Calu3 (cell line): Measurements from ENCODE around the gene C6orf52. TPM values are rescaled to one million over a fixed set of nuclear protein-coding genes. Genes with fewer than 3 reads are reported as not detected.

Experiments
- BruUV-seq: library from RNA; stranded (reverse); fragments of 400-500 nt; replicated peaks from 2 replicates; lab custom pipeline; 2021; lab: Mats Ljungman, UMichigan
- CTCF ChIA-PET: fragments of 300-600 bp; sonication (Branson Sonifier 250); formaldehyde crosslinking; loops from one replicate; lab custom pipeline; 2022; ENCODE audit warnings: antibody characterized with exemption; lab: Charles Lee
- DNase-seq: peaks from one replicate; pipeline ENCODE4 v3.0.0; 2022
- H3K27ac Mint-ChIP-seq: one replicate; pipeline ENCODE4 v1.8.0; 2022; ENCODE audit warnings: mixed read lengths; ENCODE audit not compliant: unreplicated experiment
- H3K27me3 Mint-ChIP-seq: one replicate; pipeline ENCODE4 v1.8.0; 2022; ENCODE audit warnings: mixed read lengths; ENCODE audit not compliant: unreplicated experiment
- H3K36me3 Mint-ChIP-seq: one replicate; pipeline ENCODE4 v1.8.0; 2022; ENCODE audit warnings: mild to moderate bottlenecking, moderate library complexity, mixed read lengths; ENCODE audit not compliant: insufficient read depth, unreplicated experiment
- H3K4me1 Mint-ChIP-seq: one replicate; pipeline ENCODE4 v1.8.0; 2022; ENCODE audit warnings: mild to moderate bottlenecking, low read depth, mixed read lengths; ENCODE audit not compliant: unreplicated experiment
- H3K4me3 Mint-ChIP-seq: one replicate; pipeline ENCODE4 v1.8.0; 2022; ENCODE audit warnings: mild to moderate bottlenecking, low read depth, moderate library complexity, mixed read lengths; ENCODE audit not compliant: unreplicated experiment
- H3K9me3 Mint-ChIP-seq: one replicate; pipeline ENCODE4 v1.8.0; 2022; ENCODE audit warnings: low read depth, mixed read lengths; ENCODE audit not compliant: unreplicated experiment
- CTCF ChIP-seq: fragments of 200-600 bp; IDR thresholded peaks from one replicate; pipeline ENCODE4 v1.8.0; 2022; ENCODE audit warnings: antibody characterized with exemption; ENCODE audit not compliant: unreplicated experiment
- intact Hi-C: fragments of 100-400 bp; cut with micrococcal nuclease; formaldehyde crosslinking; loops from one replicate; pipeline ENCODE4 v1.10.0; 2022; ENCODE audit not compliant: unreplicated experiment
- total RNA-seq: library from RNA; stranded (reverse); gene quantifications from 2 replicates; pipeline ENCODE4 v1.2.3, GENCODE V29; 2022

Gene C6orf52
- total RNA-seq, 1 experiment from 2014 or later = not detected

GRCh38 chr6:10687582-10687981 is 6.8 kb downstream of the C6orf52 start:
- no peaks in the 10 kb centered on the region for H3K9me3 Mint-ChIP-seq
- H3K36me3 Mint-ChIP-seq = no peaks in the 10 kb centered on the region
- TF ChIP-seq CTCF = no peak
- CTCF ChIA-PET = no interaction called here
- H3K27ac Mint-ChIP-seq = no peak overlapping the region
- no TSS peak for BruUV-seq
- H3K4me1 Mint-ChIP-seq = no peaks in the 10 kb centered on the region
- H3K27me3 Mint-ChIP-seq = peaks cover 9% of the 10 kb centered on the region
- no peak for DNase-seq
- no peak overlapping the region for H3K4me3 Mint-ChIP-seq
- intact Hi-C loops = no loop called here

- no peak for TF ChIP-seq CTCF
- CTCF ChIA-PET = interaction anchor here (0.7 kb wide), 1 partner anchor 19 kb away, joined by 3 read pairs; no protein-coding TSS in a partner anchor
- no peak for DNase-seq
- peaks cover 9% of the 10 kb centered on the region for H3K27me3 Mint-ChIP-seq
- H3K4me3 Mint-ChIP-seq = no peak overlapping the region
- intact Hi-C loops = no loop called here
- BruUV-seq = no TSS peak
- no peak overlapping the region for H3K27ac Mint-ChIP-seq
- H3K9me3 Mint-ChIP-seq = no peaks in the 10 kb centered on the region
- H3K36me3 Mint-ChIP-seq = no peaks in the 10 kb centered on the region
- no peaks in the 10 kb centered on the region for H3K4me1 Mint-ChIP-seq
Measured at GRCh38 chr6:10686901-10687300, 7.5 kb downstream of the C6orf52 start.

GRCh38 chr6:10685092-10685915 is 9.1 kb downstream of the C6orf52 start:
- BruUV-seq = no TSS peak
- no peak overlapping the region for H3K27ac Mint-ChIP-seq
- no peaks in the 10 kb centered on the region for H3K9me3 Mint-ChIP-seq
- intact Hi-C loops = no loop called here
- H3K36me3 Mint-ChIP-seq = no peaks in the 10 kb centered on the region
- no peaks in the 10 kb centered on the region for H3K4me1 Mint-ChIP-seq
- no peak for TF ChIP-seq CTCF
- CTCF ChIA-PET = no interaction called here
- no peak overlapping the region for H3K4me3 Mint-ChIP-seq
- H3K27me3 Mint-ChIP-seq = peaks cover 9% of the 10 kb centered on the region
- no peak for DNase-seq

- intact Hi-C loops = no loop called here
- H3K4me3 Mint-ChIP-seq = no peak overlapping the region
- no peaks in the 10 kb centered on the region for H3K36me3 Mint-ChIP-seq
- CTCF ChIA-PET = no interaction called here
- no peaks in the 10 kb centered on the region for H3K9me3 Mint-ChIP-seq
- no TSS peak for BruUV-seq
- TF ChIP-seq CTCF = no peak
- no peak for DNase-seq
- H3K4me1 Mint-ChIP-seq = no peaks in the 10 kb centered on the region
- H3K27ac Mint-ChIP-seq = no peak overlapping the region
- H3K27me3 Mint-ChIP-seq = peaks cover 9% of the 10 kb centered on the region
Measured at GRCh38 chr6:10684618-10685017, 9.8 kb downstream of the C6orf52 start.
